ENCODE results near the gene C7orf25.

C7orf25 gene

GRCh38 chr7:42877862-42878261, 34.0 kb downstream of the C7orf25 start:
- DNase-seq (ENCODE audit: low read depth) = no peak

DNA sequence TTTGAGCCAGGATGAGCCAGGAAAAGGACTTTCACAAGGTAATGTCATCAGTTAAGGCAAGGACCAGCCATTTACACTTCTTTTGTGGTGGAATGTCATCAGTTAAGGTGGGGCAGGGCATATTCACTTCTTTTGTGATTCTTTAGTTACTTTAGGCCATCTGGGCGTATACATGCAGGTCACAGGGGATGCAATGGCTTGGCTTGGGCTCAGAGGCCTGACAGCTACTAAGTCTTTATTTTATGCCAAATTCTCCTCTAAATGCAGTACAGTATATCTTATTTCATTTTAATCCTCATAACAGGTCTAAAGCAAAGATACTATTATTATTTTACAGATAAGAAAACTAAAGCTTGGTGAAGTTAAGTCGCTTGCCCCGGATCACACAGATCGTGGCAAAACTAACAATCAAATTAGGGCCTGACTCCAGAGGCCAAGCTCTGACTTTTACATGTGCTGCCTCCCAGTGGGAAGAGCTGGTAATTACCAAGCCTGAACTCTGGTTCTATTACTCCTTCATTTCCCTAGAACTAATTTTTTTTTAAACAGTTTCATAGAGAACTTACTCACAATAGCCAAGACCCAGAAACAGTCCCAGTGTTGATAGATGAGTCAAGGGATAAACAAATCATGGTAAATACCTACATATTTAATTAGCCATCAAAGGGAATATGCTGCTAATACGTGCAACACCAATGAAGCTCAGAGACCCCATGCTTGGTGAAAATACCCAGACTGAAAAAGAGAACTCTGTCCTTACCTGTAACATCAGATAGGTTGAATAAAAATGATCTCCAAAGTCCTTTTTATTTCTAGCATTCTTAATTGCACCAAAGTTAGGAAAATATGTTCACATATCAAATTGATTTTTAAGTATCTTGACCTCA, 35.4 kb downstream of the C7orf25 start:
- DNase-seq (ENCODE audit: low read depth) = peak; percentile 54

- DNase-seq (ENCODE audit: low read depth) = no peak
Measured at GRCh38 chr7:42869131-42870020, 42.5 kb downstream of the C7orf25 start.

DNA sequence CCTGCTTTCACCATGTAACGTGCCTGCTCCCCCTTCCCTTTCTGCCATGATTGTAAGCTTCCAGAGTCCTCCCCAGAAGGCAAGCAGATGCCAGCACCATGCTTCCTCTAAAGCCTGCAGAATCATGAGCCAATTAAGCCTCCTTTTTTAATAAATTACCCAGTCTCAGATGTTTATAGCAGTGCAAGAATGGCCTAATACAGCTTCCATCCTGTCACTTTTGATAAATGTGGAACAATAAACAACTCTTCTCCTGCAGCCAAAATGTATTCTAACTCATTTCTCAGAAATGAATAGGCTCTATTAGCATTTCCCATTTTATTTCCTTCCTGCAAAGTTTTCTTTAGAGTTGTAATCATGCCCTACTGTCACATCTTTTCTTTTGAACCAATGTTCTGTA, 43.4 kb downstream of the C7orf25 start:
- DNase-seq (ENCODE audit: low read depth) = no peak

Data from stromal cell of bone marrow (primary cell).